GM12875 (cell line): ENCODE results near the gene MMP3.

Experiments
- H3K4me3 ChIP-seq: one replicate; pipeline ENCODE4 v1.5.1; 2011; ENCODE audit warnings: low read depth, low read length, control low read depth
- CTCF ChIP-seq: IDR thresholded peaks from 2 replicates; pipeline ENCODE4 v1.5.1; 2011; ENCODE audit warnings: low read depth, mild to moderate bottlenecking, control low read depth, inconsistent platforms, low read length, moderate library complexity, borderline replicate concordance; ENCODE audit not compliant: insufficient read depth

Gene MMP3

GRCh38 chr11:102792604-102793003, 50.8 kb downstream of the MMP3 start:
- H3K4me3 ChIP-seq, result no peak overlapping the region
- no peak for TF ChIP-seq CTCF

GRCh38 chr11:102791271-102792036, 52.0 kb downstream of the MMP3 start:
- TF ChIP-seq CTCF, result no peak
- no peak overlapping the region for H3K4me3 ChIP-seq

- no peak overlapping the region for H3K4me3 ChIP-seq
- TF ChIP-seq CTCF, result no peak
These were observed 54.9 kb downstream of the MMP3 start for GRCh38 chr11:102788334-102788995.
